Endothelial cell of umbilical vein (primary cell): ENCODE data around the gene ZAR1. TPM values are rescaled to one million over a fixed set of nuclear protein-coding genes. Genes with fewer than 3 reads are reported as not detected.

Experiments
- BruUV-seq: library from RNA; stranded (reverse); fragments of 400-500 nt; replicated peaks from 2 replicates; lab custom pipeline; 2021; lab: Mats Ljungman, UMichigan
- CTCF ChIA-PET: fragments of 300-600, 350-600 bp; sonication (Branson Sonifier 250); formaldehyde crosslinking; loops from one replicate; lab custom pipeline; 2021; ENCODE audit warnings: antibody characterized with exemption, inconsistent platforms; lab: Charles Lee
- POLR2A ChIA-PET: fragments of 300-600, 350-600 bp; sonication (Branson Sonifier 250); formaldehyde crosslinking; loops from one replicate; lab custom pipeline; 2021; ENCODE audit warnings: antibody characterized with exemption, inconsistent platforms; lab: Charles Lee
- DNase-seq: peaks from one replicate; pipeline ENCODE4 v3.0.0-alpha.2; 2011; ENCODE audit warnings: low read depth, low spot score
- FAIRE-seq: peaks from 2 replicates; lab custom pipeline; 2011; peaks lifted over from hg19 to GRCh38; lab: Jason Lieb, UNC
- H2AFZ ChIP-seq: 2 replicates; pipeline ENCODE4 v1.6.0; 2012; ENCODE audit warnings: low read depth, low read length, control low read depth, inconsistent platforms
- H3K27ac ChIP-seq: 2 replicates; pipeline ENCODE4 v1.5.1; 2011; ENCODE audit warnings: low read depth, mild to moderate bottlenecking, control low read depth, low read length, moderate library complexity; ENCODE audit not compliant: insufficient read depth
- H3K27me3 ChIP-seq, 2 experiments: 2 replicates each; pipeline versions ENCODE4 v1.6.0 to v1.6.1; 2011; ENCODE audit warnings: low read length in 2 of 2, mixed read lengths in 1 of 2; ENCODE audit not compliant: control insufficient read depth in 2 of 2, insufficient read depth in 2 of 2
- H3K36me3 ChIP-seq, 2 experiments: 2 replicates in 1 of 2; 3 replicates in 1 of 2; pipeline ENCODE4 v1.5.1; 2011; ENCODE audit warnings: low read length in 2 of 2, mild to moderate bottlenecking in 1 of 2, moderate library complexity in 1 of 2; ENCODE audit not compliant: control insufficient read depth in 2 of 2, insufficient read depth in 2 of 2; ENCODE audit errors: extremely low read depth in 1 of 2
- H3K4me1 ChIP-seq: 3 replicates; pipeline ENCODE4 v1.5.1; 2011; ENCODE audit warnings: mild to moderate bottlenecking, low read length; ENCODE audit not compliant: control insufficient read depth, insufficient read depth; ENCODE audit errors: extremely low read depth
- H3K4me2 ChIP-seq: 2 replicates; pipeline ENCODE4 v1.6.1; 2011; ENCODE audit warnings: low read length, control low read depth, mixed read lengths; ENCODE audit not compliant: insufficient read depth
- H3K4me3 ChIP-seq, 3 experiments: fragments of 200-600 bp in 1 of 3; sonication (generic), shearing (Covaris generic) in 1 of 3; replicated peaks in 1 of 3; 2 replicates each; pipeline ENCODE4 v1.5.1; 2011 to 2016; ENCODE audit warnings: control low read depth in 3 of 3, low read length in 3 of 3, mild to moderate bottlenecking in 2 of 3, inconsistent platforms in 1 of 3, low read depth in 1 of 3, moderate library complexity in 1 of 3; ENCODE audit not compliant: insufficient read depth in 1 of 3
- H3K79me2 ChIP-seq: 2 replicates; pipeline ENCODE4 v1.6.0; 2012; ENCODE audit warnings: low read length, inconsistent platforms; ENCODE audit not compliant: control insufficient read depth, insufficient read depth
- H3K9ac ChIP-seq: replicated peaks from 2 replicates; pipeline ENCODE3; 2011; ENCODE audit warnings: low read length, control low read depth; ENCODE audit not compliant: insufficient read depth; ENCODE audit errors: extremely low read depth
- H3K9me1 ChIP-seq: replicated peaks from 3 replicates; pipeline ENCODE4 v1.6.0; 2011; ENCODE audit warnings: mild to moderate bottlenecking, low read length; ENCODE audit not compliant: control insufficient read depth, insufficient read depth; ENCODE audit errors: extremely low read depth
- H3K9me3 ChIP-seq: replicated peaks from 2 replicates; pipeline ENCODE4 v1.5.1; 2012; ENCODE audit warnings: low read length, inconsistent platforms; ENCODE audit not compliant: control insufficient read depth, insufficient read depth
- H4K20me1 ChIP-seq: replicated peaks from 2 replicates; pipeline ENCODE3; 2011; ENCODE audit warnings: mild to moderate bottlenecking, low read length; ENCODE audit not compliant: control insufficient read depth, insufficient read depth; ENCODE audit errors: extremely low read depth
- CTCF ChIP-seq, 2 donors: IDR thresholded peaks; 1 replicate in 1 of 2; 2 replicates in 1 of 2; pipeline ENCODE4 v1.5.1; 2011; ENCODE audit warnings: low read length in 2 of 2, mild to moderate bottlenecking in 2 of 2, moderate library complexity in 2 of 2, control low read depth in 1 of 2, inconsistent platforms in 1 of 2, low read depth in 1 of 2; ENCODE audit not compliant: insufficient read depth in 1 of 2; ENCODE audit errors: extremely low read depth in 1 of 2
- EZH2 ChIP-seq: IDR thresholded peaks from 2 replicates; pipeline ENCODE4 v1.6.1; 2012; ENCODE audit warnings: borderline replicate concordance, low read depth, mild to moderate bottlenecking, moderate library complexity, low read length, inconsistent platforms; ENCODE audit not compliant: severe bottlenecking
- FOS ChIP-seq: IDR thresholded peaks from 2 replicates; pipeline ENCODE4 v1.6.1; 2011; ENCODE audit warnings: mild to moderate bottlenecking, low read length, moderate library complexity, borderline replicate concordance; ENCODE audit not compliant: insufficient read depth
- JUN ChIP-seq: IDR thresholded peaks from 2 replicates; pipeline ENCODE4 v1.6.1; 2011; ENCODE audit warnings: borderline replicate concordance, low read depth; ENCODE audit not compliant: insufficient read length, insufficient read depth
- MYC ChIP-seq: IDR thresholded peaks from one replicate; pipeline ENCODE4 v1.6.1; 2011; ENCODE audit warnings: mild to moderate bottlenecking, low read depth, low read length
- POLR2A ChIP-seq: IDR thresholded peaks from 2 replicates; pipeline ENCODE4 v1.6.1; 2012; ENCODE audit warnings: low read depth, mild to moderate bottlenecking, control low read depth, low read length
- POLR2AphosphoS5 ChIP-seq: IDR thresholded peaks from 2 replicates; pipeline ENCODE4 v1.6.1; 2012; ENCODE audit warnings: low read depth, mild to moderate bottlenecking, control low read depth, low read length, moderate library complexity; ENCODE audit not compliant: insufficient read depth
- dilution Hi-C: fragments of 300-500 bp; cut with MboI; formaldehyde crosslinking; loops from one replicate; pipeline ENCODE4 v1.15.0; 2019; ENCODE audit warnings: low sequenced_read_pairs; ENCODE audit not compliant: extremely low pct_ligation_motif_present
- intact Hi-C: fragments of 100-400 bp; cut with micrococcal nuclease; formaldehyde crosslinking; loops from one replicate; pipeline ENCODE4 v1.10.0; 2022
- polyA plus RNA-seq, 4 experiments: library from polyadenylated mRNA; depleted of rRNA in 3 of 4; stranded (reverse) in 3 of 4; unstranded in 1 of 4; fragments of >200 nt; gene quantifications; 2 replicates each; pipeline versions ENCODE4 v1.2.1 to v1.2.3, GENCODE V29; 2011 to 2012; ENCODE audit warnings: missing spikeins in 1 of 4
- total RNA-seq: library from RNA; stranded (reverse); gene quantifications from 2 replicates; pipeline ENCODE4 v1.2.3, GENCODE V29; 2021
- TF ChIP-seq, protein P1 (sequence below): IDR thresholded peaks from 2 replicates; pipeline ENCODE4 v1.6.1; 2011; ENCODE audit not compliant: insufficient read depth, insufficient read length

Gene ZAR1
- total and polyA plus RNA-seq, 2 donors (not counting 3 experiments of a cell fraction or from before 2014, with no cell fraction given) = not detected

GRCh38 chr4:48467891-48468290 is 22.2 kb upstream of the ZAR1 start:
- Histone ChIP-seq H3K79me2 (no peaks in the 10 kb centered on the region), H3K4me1 (no peaks in the 10 kb centered on the region), H3K36me3 (no peaks in the 10 kb centered on the region), H3K9ac (no peak overlapping the region), H3K4me3 (no peak overlapping the region), H3K4me2 (no peak overlapping the region), H3K27ac (no peak overlapping the region), H2AFZ (no peak overlapping the region), H3K9me1 (no peaks in the 10 kb centered on the region), H4K20me1 (no peaks in the 10 kb centered on the region), H3K9me3 (no peaks in the 10 kb centered on the region), H3K27me3 (peaks cover 9 to 11% of the 10 kb centered on the region in 2 experiments)
- ChIA-PET CTCF (no interaction called here), POLR2A (no interaction called here)
- no TSS peak for BruUV-seq
- TF ChIP-seq EZH2 (no peak), MYC (no peak), POLR2AphosphoS5 (no peak), CTCF (IDR thresholded peaks at IDR 0.05; ENCODE audit: extremely low read depth in 1 of 2, insufficient read depth in 1 of 2, low read depth in 1 of 2, low read length in 2 of 2) (no peak), FOS (no peak), JUN (no peak), POLR2A (no peak)
- TF ChIP-seq, protein P1, sequence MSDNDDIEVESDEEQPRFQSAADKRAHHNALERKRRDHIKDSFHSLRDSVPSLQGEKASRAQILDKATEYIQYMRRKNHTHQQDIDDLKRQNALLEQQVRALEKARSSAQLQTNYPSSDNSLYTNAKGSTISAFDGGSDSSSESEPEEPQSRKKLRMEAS = no peak
- no peak for FAIRE-seq
- dilution Hi-C loops (no loop called here), intact Hi-C loops (no loop called here)
- no peak for DNase-seq
